ENCODE results near the gene PLA2G2C. TPM values are rescaled to one million over a fixed set of nuclear protein-coding genes. Genes with fewer than 3 reads are reported as not detected.
A peak's percentile ranks its signal among the peaks of the same experiment; 100 is the strongest.

Gene PLA2G2C
- total RNA-seq, 1 experiment from 2014 or later = not detected

- CTCF ChIA-PET = interaction anchor here (0.5 kb wide), 1 partner anchor 209 kb away, joined by 5 read pairs; no protein-coding TSS in a partner anchor
- Histone ChIP-seq H3K27ac (ENCODE audit: low read depth, low read length, poor library complexity, severe bottlenecking) (no peak overlapping the region), H3K4me3 (ENCODE audit: low read depth, low read length, poor library complexity, severe bottlenecking) (no peak overlapping the region), H3K27me3 (replicated peaks; ENCODE audit: insufficient read depth, low read depth, low read length, poor library complexity) (peaks cover 3% of the 10 kb centered on the region), H3K9me3 (ENCODE audit: low read depth, low read length, poor library complexity, severe bottlenecking) (no peaks in the 10 kb centered on the region), H3K4me1 (ENCODE audit: insufficient read depth, low read length, poor library complexity, severe bottlenecking) (peaks cover 12% of the 10 kb centered on the region), H3K36me3 (ENCODE audit: insufficient read depth, low read length, poor library complexity, severe bottlenecking) (no peaks in the 10 kb centered on the region)
- DNase-seq (ENCODE audit: low spot score) = no peak
- no peak for TF ChIP-seq EZH2 (IDR thresholded peaks at IDR 0.05; ENCODE audit: borderline replicate concordance, low read depth, low read length, poor library complexity, severe bottlenecking)
- no peak for TF ChIP-seq CTCF (conservative IDR thresholded peaks at IDR 0.05; ENCODE audit: low read depth, low read length)
- intact Hi-C loops (cut with micrococcal nuclease; ENCODE audit: unreplicated experiment) = no loop called here
- POLR2A ChIA-PET (ENCODE audit: low non-redundant PET) = no interaction called here
- no TSS peak for BruUV-seq (replicated peaks)
Measured at GRCh38 chr1:20126041-20126805, 60.1 kb downstream of the PLA2G2C start.

- CTCF ChIA-PET = no interaction called here
Measured at GRCh38 chr1:20125100-20125499, 61.2 kb downstream of the PLA2G2C start.

GRCh38 chr1:20124456-20125057, 61.8 kb downstream of the PLA2G2C start:
- Histone ChIP-seq H3K9me3 (ENCODE audit: low read depth, low read length, poor library complexity, severe bottlenecking) (no peaks in the 10 kb centered on the region), H3K4me1 (ENCODE audit: insufficient read depth, low read length, poor library complexity, severe bottlenecking) (peaks cover 12% of the 10 kb centered on the region), H3K36me3 (ENCODE audit: insufficient read depth, low read length, poor library complexity, severe bottlenecking) (no peaks in the 10 kb centered on the region), H3K4me3 (ENCODE audit: low read depth, low read length, poor library complexity, severe bottlenecking) (no peak overlapping the region), H3K27me3 (replicated peaks; ENCODE audit: insufficient read depth, low read depth, low read length, poor library complexity) (peaks cover 3% of the 10 kb centered on the region), H3K27ac (ENCODE audit: low read depth, low read length, poor library complexity, severe bottlenecking) (no peak overlapping the region)
- TF ChIP-seq CTCF (conservative IDR thresholded peaks at IDR 0.05; ENCODE audit: low read depth, low read length) (no peak), EZH2 (IDR thresholded peaks at IDR 0.05; ENCODE audit: borderline replicate concordance, low read depth, low read length, poor library complexity, severe bottlenecking) (no peak)
- no TSS peak for BruUV-seq (replicated peaks)
- DNase-seq (ENCODE audit: low spot score) = peak; percentile 84
- intact Hi-C loops (cut with micrococcal nuclease; ENCODE audit: unreplicated experiment) = no loop called here
- CTCF ChIA-PET = no interaction called here
- POLR2A ChIA-PET (ENCODE audit: low non-redundant PET) = no interaction called here

More at GRCh38 chr1:20125100-20125499, 61.2 kb downstream of the PLA2G2C start:
- Histone ChIP-seq H3K27me3 (replicated peaks; ENCODE audit: insufficient read depth, low read depth, low read length, poor library complexity) (peaks cover 3% of the 10 kb centered on the region), H3K4me3 (ENCODE audit: low read depth, low read length, poor library complexity, severe bottlenecking) (no peak overlapping the region), H3K36me3 (ENCODE audit: insufficient read depth, low read length, poor library complexity, severe bottlenecking) (no peaks in the 10 kb centered on the region), H3K4me1 (ENCODE audit: insufficient read depth, low read length, poor library complexity, severe bottlenecking) (peaks cover 12% of the 10 kb centered on the region), H3K9me3 (ENCODE audit: low read depth, low read length, poor library complexity, severe bottlenecking) (no peaks in the 10 kb centered on the region), H3K27ac (ENCODE audit: low read depth, low read length, poor library complexity, severe bottlenecking) (no peak overlapping the region)
- POLR2A ChIA-PET (ENCODE audit: low non-redundant PET) = no interaction called here
- TF ChIP-seq CTCF (conservative IDR thresholded peaks at IDR 0.05; ENCODE audit: low read depth, low read length) = no peak
- no peak for TF ChIP-seq EZH2 (IDR thresholded peaks at IDR 0.05; ENCODE audit: borderline replicate concordance, low read depth, low read length, poor library complexity, severe bottlenecking)
- no TSS peak for BruUV-seq (replicated peaks)
- intact Hi-C loops (cut with micrococcal nuclease; ENCODE audit: unreplicated experiment) = no loop called here
- DNase-seq (ENCODE audit: low spot score) = no peak
